Measurements from ENCODE around the gene B3GAT3. TPM values are rescaled to one million over a fixed set of nuclear protein-coding genes. Genes with fewer than 3 reads are reported as not detected.
"Not testable (repeated sequence)": the region's sequence is repeated elsewhere in the genome, so short reads cannot be mapped to it uniquely, and the experiment has no call there.

Gene B3GAT3
- polyA plus RNA-seq, 4 donors: 21.3 to 44.9 (median 41.3) TPM

DNA sequence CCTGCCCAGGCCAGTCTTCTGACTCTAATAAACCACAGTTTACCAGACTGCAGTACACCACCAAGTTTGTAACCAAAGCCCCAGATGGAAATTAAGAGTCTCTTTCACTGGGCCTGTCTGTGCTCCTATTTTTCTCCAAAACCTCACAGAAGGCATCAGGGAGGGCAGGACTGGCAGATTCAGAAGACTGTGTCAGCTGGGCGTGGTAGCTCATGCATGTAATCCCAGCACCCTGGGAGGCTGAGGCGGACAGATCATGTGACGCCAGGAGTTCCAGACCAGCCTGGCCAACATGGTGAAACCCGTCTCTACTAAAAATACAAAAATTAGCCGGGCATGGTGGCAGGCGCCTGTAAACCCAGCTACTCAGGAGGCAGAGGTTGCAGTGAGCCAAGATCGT is 36.4 kb downstream of the B3GAT3 start:
- DNase-seq (ENCODE audit: low read depth in 4 of 4, low spot score in 2 of 4): not testable (repeated sequence)

DNA sequence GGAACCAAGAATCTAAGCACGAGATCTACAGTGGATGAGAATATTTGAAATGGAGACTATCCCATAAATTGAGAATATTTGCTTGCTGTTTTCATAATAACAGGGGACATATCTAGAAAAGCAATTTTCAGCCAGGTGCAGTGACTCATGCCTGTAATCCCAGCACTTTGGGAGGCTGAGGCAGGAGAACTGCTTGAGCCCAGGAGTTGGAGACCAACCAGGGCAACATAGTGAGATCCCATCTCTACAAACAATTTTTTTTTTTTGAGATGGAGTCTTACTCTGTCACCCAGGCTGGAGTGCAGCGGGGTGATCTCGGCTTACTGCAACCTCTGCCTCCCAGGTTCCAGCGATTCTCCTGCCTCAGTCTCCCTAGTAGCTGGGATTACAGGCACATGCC is 40.1 kb downstream of the B3GAT3 start:
- not testable (repeated sequence) for DNase-seq (ENCODE audit: low read depth in 4 of 4, low spot score in 2 of 4)

DNA sequence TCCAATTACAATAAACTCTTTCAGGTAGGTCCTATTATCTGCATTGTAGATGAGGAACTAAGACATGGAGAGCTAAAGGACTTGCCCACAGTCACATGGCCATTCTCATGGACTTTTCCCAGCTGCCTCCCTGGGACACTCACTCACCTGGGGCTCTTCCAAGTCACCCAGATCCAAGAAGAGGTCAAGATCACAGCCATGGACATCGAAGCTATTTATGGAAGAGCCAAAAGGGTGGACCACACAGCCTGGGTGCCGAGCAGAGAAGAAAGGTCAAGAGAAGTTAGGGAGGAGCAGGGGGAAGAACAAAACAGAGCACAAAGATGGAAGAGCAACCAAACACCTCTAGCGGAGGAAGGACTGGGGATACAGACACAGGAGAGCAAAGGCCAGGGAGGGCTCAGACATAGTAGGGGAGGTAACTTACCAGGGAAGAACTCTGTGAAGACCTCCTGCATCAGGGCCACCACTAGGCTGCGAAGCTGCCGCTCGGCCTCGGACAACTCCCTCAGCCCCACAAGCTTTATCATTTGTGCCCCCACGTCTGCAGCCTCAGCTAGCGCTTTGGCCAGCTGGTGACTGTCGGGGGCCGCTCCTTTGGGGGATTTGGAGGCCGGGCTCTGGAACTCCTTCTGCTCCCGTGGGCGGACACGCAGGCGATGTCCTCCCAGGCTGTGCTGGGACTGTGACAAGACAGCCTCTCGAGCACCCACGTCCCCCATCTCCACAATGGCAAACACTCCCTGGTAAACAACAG is 40.6 kb downstream of the B3GAT3 start:
- no peak for DNase-seq (ENCODE audit: low read depth in 4 of 4, low spot score in 2 of 4)

GRCh38 chr11:62579252-62579651 is 42.5 kb downstream of the B3GAT3 start:
- no peak for DNase-seq (ENCODE audit: low read depth in 4 of 4, low spot score in 2 of 4)

- DNase-seq (ENCODE audit: low read depth in 4 of 4, low spot score in 2 of 4): no peak
These were observed 43.2 kb downstream of the B3GAT3 start for GRCh38 chr11:62578541-62578940.

DNA sequence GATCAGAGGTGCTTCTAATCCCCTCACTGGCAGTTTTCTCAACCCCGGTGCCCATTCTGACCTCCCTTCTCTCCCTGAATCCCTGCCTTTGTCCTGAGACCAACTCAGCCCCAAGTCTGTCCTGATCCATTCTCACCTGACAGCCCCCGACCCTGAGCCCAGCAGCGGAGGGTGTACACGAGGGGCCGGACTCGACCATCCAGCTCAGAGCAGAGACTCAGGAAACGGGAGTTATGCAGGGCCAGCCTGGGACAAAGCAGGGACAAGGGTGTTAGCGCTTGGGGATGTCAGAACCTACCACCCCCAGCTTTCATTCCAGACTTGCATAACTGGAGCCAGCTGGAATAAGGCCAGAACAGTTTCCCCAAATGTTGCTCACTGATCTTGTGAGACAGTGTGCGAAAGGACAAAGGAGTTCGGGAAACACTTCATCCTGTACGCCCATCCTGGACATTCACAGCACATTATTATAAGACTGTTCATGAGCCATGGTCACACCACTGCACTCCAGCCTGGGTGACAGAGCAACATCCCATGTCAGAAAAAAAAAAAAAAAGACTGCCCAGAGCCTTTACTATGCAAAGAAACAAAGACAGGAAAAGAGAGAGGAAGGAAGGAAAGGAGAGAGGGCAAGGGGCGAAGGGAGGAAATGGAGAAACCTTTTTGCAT is 44.6 kb downstream of the B3GAT3 start:
- no peak for DNase-seq (ENCODE audit: low read depth in 4 of 4, low spot score in 2 of 4)

DNA sequence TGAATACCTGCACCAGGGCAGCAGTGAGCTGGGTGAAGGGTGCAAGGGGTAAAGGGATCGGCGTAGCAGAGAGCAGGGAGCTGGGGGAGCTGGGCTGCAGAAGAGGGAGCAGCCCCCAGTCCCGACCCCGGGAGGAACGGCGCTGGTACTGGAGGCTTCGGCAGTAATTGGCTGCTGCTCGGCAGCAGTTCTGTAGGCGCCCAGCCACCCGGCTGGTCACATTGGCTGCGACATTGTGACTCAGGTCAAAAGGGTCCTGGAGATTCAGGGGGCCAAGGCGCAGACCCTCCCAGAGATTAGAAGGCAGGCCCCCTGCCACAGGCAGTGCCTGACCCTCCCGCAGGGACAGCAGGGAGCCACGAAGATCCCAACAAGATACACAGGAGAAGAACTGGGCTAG is 45.9 kb downstream of the B3GAT3 start:
- no peak for DNase-seq (ENCODE audit: low read depth in 4 of 4, low spot score in 2 of 4)

GRCh38 chr11:62575156-62575555 is 46.6 kb downstream of the B3GAT3 start:
- DNase-seq (ENCODE audit: low read depth in 4 of 4, low spot score in 2 of 4): no peak

GRCh38 chr11:62574363-62575071 is 47.3 kb downstream of the B3GAT3 start:
- DNase-seq (ENCODE audit: low read depth in 4 of 4, low spot score in 2 of 4): peak in 1 of 4 donors; percentile 43

- DNase-seq (ENCODE audit: low read depth in 4 of 4, low spot score in 2 of 4): peak; percentile 95 to 100 (median 98)
These were observed 48.0 kb downstream of the B3GAT3 start, which contains the start of gene EEF1G for GRCh38 chr11:62573592-62574362. EEF1G (minus strand) TSS chr11:62573891; CDS start chr11:62573842, 49 bp downstream.

DNA sequence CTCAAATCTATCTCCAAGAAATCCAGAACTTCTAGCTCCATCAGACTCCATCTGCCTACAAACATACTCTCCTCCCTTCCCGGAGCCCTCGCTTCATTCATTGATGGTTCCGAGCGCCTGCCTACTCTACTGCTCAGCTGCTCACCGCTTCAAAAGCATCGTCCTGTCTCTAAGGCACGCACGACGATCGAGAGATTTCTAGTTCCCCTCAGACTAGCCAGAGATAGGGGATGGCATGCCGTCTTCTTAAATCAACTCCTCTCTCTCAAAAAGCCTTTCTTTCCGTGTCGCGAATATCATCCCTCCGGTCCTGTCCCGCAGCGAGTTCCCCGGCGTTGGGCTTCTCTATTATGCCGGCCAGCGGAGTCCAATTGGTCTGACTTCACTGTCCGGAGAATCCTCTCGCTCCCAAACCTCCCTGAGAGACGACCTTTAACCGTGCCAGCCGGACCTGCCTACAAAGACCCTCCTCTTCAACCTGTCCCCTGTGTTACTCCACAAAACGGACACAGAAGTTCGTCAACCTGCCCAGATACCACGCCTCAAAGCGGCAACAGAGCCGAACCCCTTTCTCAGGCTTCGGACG is 48.7 kb downstream of the B3GAT3 start:
- DNase-seq (ENCODE audit: low read depth in 4 of 4, low spot score in 2 of 4): peak in 1 of 4 donors; percentile 59

- DNase-seq (ENCODE audit: low read depth in 4 of 4, low spot score in 2 of 4): no peak
These were observed 49.4 kb downstream of the B3GAT3 start for GRCh38 chr11:62572431-62572830.

- DNase-seq (ENCODE audit: low read depth in 4 of 4, low spot score in 2 of 4): not testable (repeated sequence)
These were observed 50.3 kb downstream of the B3GAT3 start for GRCh38 chr11:62571493-62571892.

- DNase-seq (ENCODE audit: low read depth in 4 of 4, low spot score in 2 of 4): not testable (repeated sequence)
These were observed 50.9 kb downstream of the B3GAT3 start for GRCh38 chr11:62570903-62571302.

GRCh38 chr11:62569611-62570010 is 52.2 kb downstream of the B3GAT3 start:
- DNase-seq (ENCODE audit: low read depth in 4 of 4, low spot score in 2 of 4): no peak

DNA sequence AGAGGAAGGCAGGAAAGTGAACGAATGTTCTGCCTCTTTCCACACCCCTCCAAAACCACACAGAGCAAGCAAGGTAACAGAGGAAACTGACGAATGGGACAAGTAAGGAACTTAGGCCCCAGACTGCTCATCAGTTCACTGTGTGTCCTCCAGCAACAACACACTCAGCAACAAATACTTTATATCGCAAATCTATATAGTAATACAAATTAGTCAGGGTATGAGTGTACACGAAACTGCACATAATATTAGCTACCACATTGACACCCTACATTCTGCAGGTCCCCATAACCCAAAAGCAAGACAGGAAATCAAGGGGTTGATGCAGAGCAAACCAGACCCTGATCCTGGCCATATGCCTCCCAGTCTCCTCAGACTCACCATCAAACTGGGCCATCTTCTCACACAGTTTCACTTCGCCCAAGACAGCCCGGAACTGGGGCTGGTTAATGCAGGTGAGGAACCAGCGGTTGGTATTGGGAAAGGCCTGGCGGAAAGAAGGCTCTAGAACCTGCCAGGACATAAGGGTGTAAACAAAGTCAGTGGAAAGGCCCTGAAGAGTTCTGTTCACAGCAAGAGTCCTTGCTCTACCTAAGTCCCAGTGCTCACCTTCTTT is 54.7 kb downstream of the B3GAT3 start:
- DNase-seq (ENCODE audit: low read depth in 4 of 4, low spot score in 2 of 4): no peak

GRCh38 chr11:62566247-62566646 is 55.5 kb downstream of the B3GAT3 start:
- DNase-seq (ENCODE audit: low read depth in 4 of 4, low spot score in 2 of 4): no peak

All from left renal cortex interstitium (tissue), 4 donors.